ENCODE results near the gene CASZ1. TPM values are rescaled to one million over a fixed set of nuclear protein-coding genes. Genes with fewer than 3 reads are reported as not detected.

CASZ1 gene
- total RNA-seq, 1 experiment from 2014 or later, result 11.7 TPM

DNA sequence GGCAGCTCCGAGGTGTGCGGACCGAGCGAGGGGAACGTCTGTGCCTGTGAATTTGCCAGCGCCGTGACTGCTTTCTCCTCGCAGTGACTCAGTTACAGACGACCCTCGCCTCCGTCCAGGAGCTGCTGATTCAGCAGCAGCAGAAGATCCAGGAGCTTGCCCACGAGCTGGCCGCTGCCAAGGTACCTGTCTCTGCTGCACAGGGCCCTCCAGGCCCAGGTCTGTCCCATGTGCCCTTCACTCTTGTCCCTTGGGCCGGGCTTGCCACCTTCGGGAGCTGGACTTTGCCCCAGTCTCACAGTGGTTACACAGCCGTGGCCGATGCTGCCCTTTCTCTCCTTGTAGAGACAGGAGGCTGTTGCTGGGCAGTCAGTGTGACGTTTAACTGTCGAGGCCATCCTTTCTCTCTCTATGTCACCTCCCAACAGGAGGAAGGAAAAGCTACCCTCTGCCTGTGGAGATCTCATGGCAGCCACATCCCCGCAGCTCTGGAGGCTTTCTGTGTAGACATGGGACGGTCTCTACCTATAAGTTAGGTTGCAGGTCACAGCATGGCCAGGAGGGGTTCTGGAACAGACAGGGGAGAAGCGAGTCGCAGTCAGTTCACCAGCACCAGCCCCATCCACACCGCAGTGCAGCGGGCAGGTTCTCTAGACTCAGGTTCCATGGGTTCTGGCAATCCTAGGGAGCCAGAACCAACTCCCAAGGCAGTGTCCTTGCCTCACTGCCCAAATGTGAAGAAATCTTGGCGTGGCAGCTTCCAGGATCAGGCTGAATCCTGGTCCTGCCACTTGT, 172.0 kb downstream of the CASZ1 start:
- ChIA-PET CTCF (interaction anchor here (1.0 kb wide), 1 partner anchor 170 kb away, joined by 3 read pairs; no protein-coding TSS in a partner anchor), POLR2A (no interaction called here)
- H3K27ac Mint-ChIP-seq, result no peak overlapping the region
- H3K27me3 Mint-ChIP-seq (ENCODE audit: low read depth), result no peaks in the 10 kb centered on the region
- H3K4me1 Mint-ChIP-seq, result no peaks in the 10 kb centered on the region
- H3K36me3 Mint-ChIP-seq, result 0 out of 2 replicates have a peak, but pooled peaks cover 2% of the 10 kb centered on the region
- no peak overlapping the region for H3K4me3 Mint-ChIP-seq
- ATAC-seq (no peak; the same call in 1 of the 2 replicates), DNase-seq (ENCODE audit: low spot score) (peak; percentile 9)
- TF ChIP-seq, protein P1, sequence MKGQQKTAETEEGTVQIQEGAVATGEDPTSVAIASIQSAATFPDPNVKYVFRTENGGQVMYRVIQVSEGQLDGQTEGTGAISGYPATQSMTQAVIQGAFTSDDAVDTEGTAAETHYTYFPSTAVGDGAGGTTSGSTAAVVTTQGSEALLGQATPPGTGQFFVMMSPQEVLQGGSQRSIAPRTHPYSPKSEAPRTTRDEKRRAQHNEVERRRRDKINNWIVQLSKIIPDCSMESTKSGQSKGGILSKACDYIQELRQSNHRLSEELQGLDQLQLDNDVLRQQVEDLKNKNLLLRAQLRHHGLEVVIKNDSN (CRISPR knock-in tag; IDR thresholded peaks at IDR 0.05), result no peak
- H3K9me3 Mint-ChIP-seq, result no peaks in the 10 kb centered on the region

DNA sequence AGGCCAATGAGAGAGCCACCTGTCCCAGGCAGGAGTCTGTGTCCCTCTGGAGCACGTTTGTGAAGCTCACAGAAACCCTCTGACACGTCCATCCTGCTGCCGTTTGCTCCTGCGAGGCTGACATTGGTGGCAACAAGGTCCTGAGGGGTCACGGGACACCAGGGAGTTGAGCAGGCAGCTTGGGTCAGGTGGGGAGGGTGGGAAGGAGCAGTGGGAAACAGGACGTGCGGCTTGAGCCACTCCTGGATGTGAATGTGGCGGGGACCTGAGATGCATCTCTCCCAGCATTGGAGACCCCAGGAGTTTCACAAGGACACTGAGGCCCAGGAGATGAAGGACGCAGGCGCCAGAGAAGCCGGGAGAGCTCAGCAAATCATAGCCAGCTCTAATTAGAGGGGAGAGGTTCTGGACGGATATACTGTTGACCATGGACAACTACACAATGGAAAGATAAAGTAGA, 172.7 kb downstream of the CASZ1 start:
- H3K27ac Mint-ChIP-seq, result no peak overlapping the region

DNA sequence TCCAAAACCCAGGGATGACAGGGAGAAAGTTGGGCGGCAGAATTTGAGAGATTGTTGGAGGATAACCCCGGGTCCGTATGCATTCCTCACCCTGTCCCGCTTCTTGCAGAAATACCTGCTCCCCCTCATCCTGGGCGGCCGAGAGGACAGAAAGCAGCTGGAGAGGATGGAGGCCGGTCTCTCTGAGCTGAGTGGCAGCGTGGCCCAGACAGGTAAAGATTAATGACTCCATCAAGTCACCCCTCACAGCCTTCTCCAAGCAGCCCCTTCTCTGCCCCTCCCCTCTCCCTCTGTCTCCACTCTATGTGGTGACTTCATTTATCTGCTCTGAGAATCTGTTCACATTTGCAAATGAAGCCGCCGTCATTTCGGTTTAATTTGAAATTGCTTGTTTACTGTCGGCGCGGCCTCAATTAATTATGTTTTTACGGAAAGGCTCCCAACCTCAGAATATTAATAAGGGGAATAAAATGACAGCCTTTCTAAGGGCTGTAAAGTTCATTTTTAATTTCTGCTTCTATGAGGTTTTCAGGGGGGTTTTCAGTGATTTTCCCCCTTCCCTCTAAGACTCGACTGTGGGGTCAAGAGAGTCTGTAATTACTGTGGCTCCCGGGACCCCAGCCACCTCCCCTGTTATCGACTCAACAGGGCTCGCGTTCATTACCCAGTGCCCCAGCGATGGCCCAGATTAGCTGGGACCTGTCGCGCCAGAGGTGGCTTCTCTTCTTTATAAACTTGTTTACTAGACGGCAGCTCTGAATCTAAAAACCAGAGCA, 173.3 kb downstream of the CASZ1 start:
- DNase-seq (ENCODE audit: low spot score) (peak; percentile 4), ATAC-seq (no peak)
- H3K4me3 Mint-ChIP-seq, result no peak overlapping the region
- TF ChIP-seq NFE2L1 (CRISPR knock-in tag; IDR thresholded peaks at IDR 0.05) (no peak), ZNF138 (CRISPR knock-in tag; conservative IDR thresholded peaks at IDR 0.05) (no peak), GRHL2 (CRISPR knock-in tag; IDR thresholded peaks at IDR 0.05; ENCODE audit: insufficient replicate concordance, severe bottlenecking) (no peak), RELA (CRISPR knock-in tag; IDR thresholded peaks at IDR 0.05; ENCODE audit: borderline replicate concordance) (no peak), JUN (CRISPR knock-in tag; IDR thresholded peaks at IDR 0.05) (no peak), ZBTB21 (CRISPR knock-in tag; IDR thresholded peaks at IDR 0.05; ENCODE audit: borderline replicate concordance) (no peak)
- TF ChIP-seq, protein P2, sequence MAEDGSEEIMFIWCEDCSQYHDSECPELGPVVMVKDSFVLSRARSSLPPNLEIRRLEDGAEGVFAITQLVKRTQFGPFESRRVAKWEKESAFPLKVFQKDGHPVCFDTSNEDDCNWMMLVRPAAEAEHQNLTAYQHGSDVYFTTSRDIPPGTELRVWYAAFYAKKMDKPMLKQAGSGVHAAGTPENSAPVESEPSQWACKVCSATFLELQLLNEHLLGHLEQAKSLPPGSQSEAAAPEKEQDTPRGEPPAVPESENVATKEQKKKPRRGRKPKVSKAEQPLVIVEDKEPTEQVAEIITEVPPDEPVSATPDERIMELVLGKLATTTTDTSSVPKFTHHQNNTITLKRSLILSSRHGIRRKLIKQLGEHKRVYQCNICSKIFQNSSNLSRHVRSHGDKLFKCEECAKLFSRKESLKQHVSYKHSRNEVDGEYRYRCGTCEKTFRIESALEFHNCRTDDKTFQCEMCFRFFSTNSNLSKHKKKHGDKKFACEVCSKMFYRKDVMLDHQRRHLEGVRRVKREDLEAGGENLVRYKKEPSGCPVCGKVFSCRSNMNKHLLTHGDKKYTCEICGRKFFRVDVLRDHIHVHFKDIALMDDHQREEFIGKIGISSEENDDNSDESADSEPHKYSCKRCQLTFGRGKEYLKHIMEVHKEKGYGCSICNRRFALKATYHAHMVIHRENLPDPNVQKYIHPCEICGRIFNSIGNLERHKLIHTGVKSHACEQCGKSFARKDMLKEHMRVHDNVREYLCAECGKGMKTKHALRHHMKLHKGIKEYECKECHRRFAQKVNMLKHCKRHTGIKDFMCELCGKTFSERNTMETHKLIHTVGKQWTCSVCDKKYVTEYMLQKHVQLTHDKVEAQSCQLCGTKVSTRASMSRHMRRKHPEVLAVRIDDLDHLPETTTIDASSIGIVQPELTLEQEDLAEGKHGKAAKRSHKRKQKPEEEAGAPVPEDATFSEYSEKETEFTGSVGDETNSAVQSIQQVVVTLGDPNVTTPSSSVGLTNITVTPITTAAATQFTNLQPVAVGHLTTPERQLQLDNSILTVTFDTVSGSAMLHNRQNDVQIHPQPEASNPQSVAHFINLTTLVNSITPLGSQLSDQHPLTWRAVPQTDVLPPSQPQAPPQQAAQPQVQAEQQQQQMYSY (CRISPR knock-in tag; IDR thresholded peaks at IDR 0.05), result no peak
- TF ChIP-seq, protein P3, sequence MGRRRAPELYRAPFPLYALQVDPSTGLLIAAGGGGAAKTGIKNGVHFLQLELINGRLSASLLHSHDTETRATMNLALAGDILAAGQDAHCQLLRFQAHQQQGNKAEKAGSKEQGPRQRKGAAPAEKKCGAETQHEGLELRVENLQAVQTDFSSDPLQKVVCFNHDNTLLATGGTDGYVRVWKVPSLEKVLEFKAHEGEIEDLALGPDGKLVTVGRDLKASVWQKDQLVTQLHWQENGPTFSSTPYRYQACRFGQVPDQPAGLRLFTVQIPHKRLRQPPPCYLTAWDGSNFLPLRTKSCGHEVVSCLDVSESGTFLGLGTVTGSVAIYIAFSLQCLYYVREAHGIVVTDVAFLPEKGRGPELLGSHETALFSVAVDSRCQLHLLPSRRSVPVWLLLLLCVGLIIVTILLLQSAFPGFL (CRISPR knock-in tag; IDR thresholded peaks at IDR 0.05; ENCODE audit: borderline replicate concordance), result no peak
- TF ChIP-seq, protein P4, sequence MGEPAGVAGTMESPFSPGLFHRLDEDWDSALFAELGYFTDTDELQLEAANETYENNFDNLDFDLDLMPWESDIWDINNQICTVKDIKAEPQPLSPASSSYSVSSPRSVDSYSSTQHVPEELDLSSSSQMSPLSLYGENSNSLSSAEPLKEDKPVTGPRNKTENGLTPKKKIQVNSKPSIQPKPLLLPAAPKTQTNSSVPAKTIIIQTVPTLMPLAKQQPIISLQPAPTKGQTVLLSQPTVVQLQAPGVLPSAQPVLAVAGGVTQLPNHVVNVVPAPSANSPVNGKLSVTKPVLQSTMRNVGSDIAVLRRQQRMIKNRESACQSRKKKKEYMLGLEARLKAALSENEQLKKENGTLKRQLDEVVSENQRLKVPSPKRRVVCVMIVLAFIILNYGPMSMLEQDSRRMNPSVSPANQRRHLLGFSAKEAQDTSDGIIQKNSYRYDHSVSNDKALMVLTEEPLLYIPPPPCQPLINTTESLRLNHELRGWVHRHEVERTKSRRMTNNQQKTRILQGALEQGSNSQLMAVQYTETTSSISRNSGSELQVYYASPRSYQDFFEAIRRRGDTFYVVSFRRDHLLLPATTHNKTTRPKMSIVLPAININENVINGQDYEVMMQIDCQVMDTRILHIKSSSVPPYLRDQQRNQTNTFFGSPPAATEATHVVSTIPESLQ (CRISPR knock-in tag; IDR thresholded peaks at IDR 0.05), result no peak
- 0 out of 2 replicates have a peak, but pooled peaks cover 2% of the 10 kb centered on the region for H3K36me3 Mint-ChIP-seq
- H3K27me3 Mint-ChIP-seq (ENCODE audit: low read depth), result no peaks in the 10 kb centered on the region
- POLR2A ChIA-PET, result no interaction called here
- CTCF ChIA-PET, result no interaction called here
- no peaks in the 10 kb centered on the region for H3K4me1 Mint-ChIP-seq
- no peaks in the 10 kb centered on the region for H3K9me3 Mint-ChIP-seq
- no peak overlapping the region for H3K27ac Mint-ChIP-seq

More for the DNA sequence above, 172.7 kb downstream of the CASZ1 start:
- DNase-seq (ENCODE audit: low spot score) (peak; percentile 6), ATAC-seq (no peak)
- Mint-ChIP-seq H3K4me3 (no peak overlapping the region), H3K27me3 (ENCODE audit: low read depth) (no peaks in the 10 kb centered on the region), H3K36me3 (0 out of 2 replicates have a peak, but pooled peaks cover 2% of the 10 kb centered on the region), H3K4me1 (no peaks in the 10 kb centered on the region), H3K9me3 (no peaks in the 10 kb centered on the region)
- TF ChIP-seq PRRX2 (CRISPR knock-in tag; IDR thresholded peaks at IDR 0.05) (no peak), FOXJ3 (CRISPR knock-in tag; IDR thresholded peaks at IDR 0.05; ENCODE audit: borderline replicate concordance) (no peak), ZNF396 (CRISPR knock-in tag; IDR thresholded peaks at IDR 0.05; ENCODE audit: borderline replicate concordance) (no peak)
- ChIA-PET POLR2A (no interaction called here), CTCF (interaction anchor here (1.0 kb wide), 1 partner anchor 171 kb away, joined by 3 read pairs; no protein-coding TSS in a partner anchor)

All from WTC11 (cell line).